Subcutaneous abdominal adipose tissue (tissue), 5 donors: ENCODE results near the gene PYGO2.

Experiments used
- H3K27ac ChIP-seq: one replicate; pipeline ENCODE4 v1.7.0; 2013; ENCODE audit warnings: low read depth, mild to moderate bottlenecking, inconsistent platforms, low read length, moderate library complexity
- H3K27me3 ChIP-seq, 5 donors: one replicate each; pipeline ENCODE4 v1.7.0; 2013; ENCODE audit warnings: low read length in 5 of 5, inconsistent platforms in 1 of 5; ENCODE audit not compliant: control insufficient read depth in 5 of 5, insufficient read depth in 4 of 5
- H3K36me3 ChIP-seq, 5 donors: one replicate each; pipeline ENCODE4 v1.7.0; 2013; ENCODE audit warnings: low read length in 5 of 5; ENCODE audit not compliant: control insufficient read depth in 5 of 5, insufficient read depth in 5 of 5
- H3K4me1 ChIP-seq, 5 donors: one replicate each; pipeline ENCODE4 v1.7.0; 2013; ENCODE audit warnings: low read length in 5 of 5, mild to moderate bottlenecking in 3 of 5, moderate library complexity in 1 of 5; ENCODE audit not compliant: control insufficient read depth in 5 of 5, insufficient read depth in 5 of 5
- H3K4me3 ChIP-seq, 5 donors: one replicate each; pipeline ENCODE4 v1.7.0; 2013; ENCODE audit warnings: low read length in 5 of 5, low read depth in 1 of 5
- H3K9ac ChIP-seq, 5 donors: one replicate each; pipeline ENCODE4 v1.7.0; 2013; ENCODE audit warnings: low read length in 5 of 5, mild to moderate bottlenecking in 4 of 5, moderate library complexity in 3 of 5
- H3K9me3 ChIP-seq, 5 donors: one replicate each; pipeline ENCODE4 v1.7.0; 2013; ENCODE audit warnings: low read length in 5 of 5; ENCODE audit not compliant: control insufficient read depth in 5 of 5
- donor health status: healthy.
- donor health status: healthy.
- donor health status: healthy.
- donor health status: healthy.
- donor health status: healthy.

Gene PYGO2

DNA sequence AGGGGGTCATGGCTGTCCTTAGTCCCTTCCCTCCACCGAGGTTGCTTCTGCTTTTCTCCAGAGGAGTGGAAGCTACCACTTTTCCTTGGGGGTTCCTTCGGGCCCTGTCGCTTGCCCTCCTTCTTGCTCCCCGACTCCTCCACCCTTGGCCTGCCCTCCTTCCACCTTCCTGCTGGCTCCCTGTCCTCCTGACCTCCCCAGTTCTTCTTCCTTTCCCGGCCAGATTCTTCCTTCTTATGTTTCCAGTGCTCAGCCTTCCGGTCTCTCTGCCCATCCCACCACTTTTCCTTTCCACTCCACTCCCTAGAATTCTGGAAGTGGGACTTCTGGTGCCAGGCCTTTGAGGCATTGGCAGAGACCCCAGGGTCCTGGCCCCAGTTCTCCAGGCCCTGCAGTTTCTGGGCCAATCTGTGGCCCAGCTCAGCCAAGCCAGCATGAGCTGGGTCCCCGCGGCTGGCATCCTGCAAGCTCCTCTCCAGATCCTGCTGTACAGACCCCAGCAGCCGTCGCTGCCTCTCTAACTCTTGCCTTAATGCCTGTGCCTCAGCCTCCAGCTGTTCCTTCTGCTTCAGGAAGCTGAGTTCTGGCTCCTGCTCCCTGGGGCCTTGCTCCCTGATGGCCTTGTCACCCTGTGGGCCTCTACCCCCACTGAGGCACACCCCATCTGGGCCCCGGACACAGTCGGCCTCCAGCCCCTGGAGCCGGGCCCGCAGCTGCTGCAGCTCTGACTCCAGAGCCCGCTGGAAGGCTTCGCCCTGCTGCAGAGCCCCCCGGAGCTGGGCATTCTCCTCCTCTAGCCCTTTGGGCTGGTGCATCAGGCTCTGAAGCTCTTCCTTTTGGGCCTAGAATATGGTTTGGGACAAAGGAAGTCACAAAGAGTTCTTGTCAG lies 15.4 kb downstream of the PYGO2 start:
- no peak overlapping the region for H3K9ac ChIP-seq

DNA sequence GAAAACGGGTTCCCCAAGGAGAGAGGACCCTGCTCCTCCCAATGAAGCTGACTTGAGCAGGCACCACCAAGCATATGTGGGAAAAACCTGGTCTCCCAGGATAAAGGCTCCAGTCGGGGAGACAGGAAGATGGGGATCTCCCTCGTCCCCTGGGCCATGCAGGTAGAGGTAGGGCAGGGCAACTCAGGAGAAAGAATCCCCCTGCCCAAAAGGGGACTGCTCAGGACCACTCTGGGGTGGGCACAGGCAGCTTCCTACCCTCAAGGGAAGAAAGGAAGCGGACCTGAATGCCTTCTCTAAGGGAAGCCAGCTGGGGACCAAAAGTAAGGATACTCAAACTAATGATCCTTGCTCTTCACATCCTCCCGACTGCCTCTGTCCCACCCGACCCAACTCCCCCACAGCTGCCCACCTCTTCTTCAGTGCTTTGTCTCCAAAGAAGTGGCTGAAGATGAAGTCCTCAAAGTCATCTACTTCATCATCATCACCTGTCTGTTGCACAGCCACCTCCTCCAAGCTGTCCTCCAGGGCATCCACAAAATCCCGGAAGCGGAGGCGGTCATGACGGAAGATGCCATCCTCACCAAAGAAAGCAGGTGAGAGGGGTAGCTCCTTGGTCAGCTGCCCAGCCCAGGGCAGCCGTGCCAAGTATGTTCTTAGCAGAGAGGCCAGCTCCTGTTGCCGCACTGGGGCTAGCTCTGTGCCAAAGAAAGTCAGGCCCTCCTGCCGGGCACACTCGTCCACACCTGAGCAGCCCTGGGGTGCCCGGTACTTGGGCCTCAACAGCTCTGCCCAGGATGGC lies 16.2 kb downstream of the PYGO2 start:
- Histone ChIP-seq H3K9ac (peak overlapping the region in 1 of 5 donors; percentile 20), H3K4me1 (peaks cover 21 to 61% (median 61%) of the 10 kb centered on the region in 5 donors), H3K4me3 (peak overlapping the region in 2 of 5 donors; percentile 17 to 23), H3K36me3 (peaks cover 0 to 38% (median 22%) of the 10 kb centered on the region in 5 donors), H3K27me3 (no peaks in the 10 kb centered on the region), H3K27ac (peak overlapping the region; percentile 74), H3K9me3 (no peaks in the 10 kb centered on the region)

More for the DNA sequence above, 15.4 kb downstream of the PYGO2 start:
- peaks cover 0 to 47% (median 31%) of the 10 kb centered on the region in 5 donors for H3K36me3 ChIP-seq
- no peaks in the 10 kb centered on the region for H3K27me3 ChIP-seq
- no peak overlapping the region for H3K4me3 ChIP-seq
- peaks cover 21 to 53% (median 52%) of the 10 kb centered on the region in 5 donors for H3K4me1 ChIP-seq
- H3K27ac ChIP-seq: no peak overlapping the region
- no peaks in the 10 kb centered on the region for H3K9me3 ChIP-seq

DNA sequence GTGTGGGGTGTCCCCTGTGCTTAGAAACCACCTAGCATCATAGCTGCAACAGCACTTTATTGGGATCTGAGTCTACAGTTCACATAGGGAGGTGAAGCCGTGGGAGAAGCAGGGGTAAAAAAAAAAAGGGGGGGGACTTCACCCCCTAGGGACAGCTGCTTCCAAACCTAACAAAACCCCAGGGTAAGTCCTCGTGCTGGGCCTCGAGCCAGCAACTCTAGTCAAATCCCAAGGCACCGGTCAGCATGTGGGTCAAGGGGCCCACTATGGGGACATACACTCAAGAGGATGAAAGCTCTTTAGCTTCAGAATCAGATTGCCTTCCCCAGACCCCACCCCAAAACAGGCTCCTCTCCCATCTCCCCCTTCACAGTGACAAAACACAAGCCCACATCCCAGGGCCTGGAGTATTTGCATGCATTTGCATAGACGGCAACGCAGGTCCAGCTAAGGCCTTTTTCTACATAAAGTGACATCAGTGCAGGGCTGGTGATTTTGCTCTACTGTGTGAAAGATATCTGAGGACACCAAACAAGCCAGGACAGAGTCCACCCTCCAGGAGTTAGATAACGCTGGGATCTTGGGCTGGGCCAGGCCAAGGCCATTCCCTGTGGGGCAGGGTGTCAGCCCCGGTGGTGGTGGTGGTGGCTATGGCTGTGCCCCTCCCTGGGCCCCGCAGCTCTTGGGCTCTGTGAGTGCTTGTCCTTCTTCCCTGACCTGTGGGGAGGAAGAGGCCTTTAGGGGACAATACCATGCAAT lies 17.0 kb downstream of the PYGO2 start:
- Histone ChIP-seq H3K9ac (peak overlapping the region; percentile 16 to 72 (median 52)), H3K27me3 (no peaks in the 10 kb centered on the region), H3K27ac (peak overlapping the region; percentile 74), H3K4me3 (peak overlapping the region in 1 of 5 donors; percentile 23), H3K36me3 (peaks cover 0 to 36% (median 21%) of the 10 kb centered on the region in 5 donors), H3K4me1 (peaks cover 21 to 67% (median 66%) of the 10 kb centered on the region in 5 donors), H3K9me3 (no peaks in the 10 kb centered on the region)

GRCh38 chr1:154943649-154944400 lies 17.8 kb downstream of the PYGO2 start:
- Histone ChIP-seq H3K36me3 (peaks cover 0 to 36% (median 21%) of the 10 kb centered on the region in 5 donors), H3K9ac (peak overlapping the region; percentile 16 to 72 (median 52)), H3K9me3 (no peaks in the 10 kb centered on the region), H3K4me1 (peaks cover 21 to 67% (median 66%) of the 10 kb centered on the region in 5 donors), H3K4me3 (no peak overlapping the region), H3K27me3 (no peaks in the 10 kb centered on the region), H3K27ac (peak overlapping the region; percentile 74)

DNA sequence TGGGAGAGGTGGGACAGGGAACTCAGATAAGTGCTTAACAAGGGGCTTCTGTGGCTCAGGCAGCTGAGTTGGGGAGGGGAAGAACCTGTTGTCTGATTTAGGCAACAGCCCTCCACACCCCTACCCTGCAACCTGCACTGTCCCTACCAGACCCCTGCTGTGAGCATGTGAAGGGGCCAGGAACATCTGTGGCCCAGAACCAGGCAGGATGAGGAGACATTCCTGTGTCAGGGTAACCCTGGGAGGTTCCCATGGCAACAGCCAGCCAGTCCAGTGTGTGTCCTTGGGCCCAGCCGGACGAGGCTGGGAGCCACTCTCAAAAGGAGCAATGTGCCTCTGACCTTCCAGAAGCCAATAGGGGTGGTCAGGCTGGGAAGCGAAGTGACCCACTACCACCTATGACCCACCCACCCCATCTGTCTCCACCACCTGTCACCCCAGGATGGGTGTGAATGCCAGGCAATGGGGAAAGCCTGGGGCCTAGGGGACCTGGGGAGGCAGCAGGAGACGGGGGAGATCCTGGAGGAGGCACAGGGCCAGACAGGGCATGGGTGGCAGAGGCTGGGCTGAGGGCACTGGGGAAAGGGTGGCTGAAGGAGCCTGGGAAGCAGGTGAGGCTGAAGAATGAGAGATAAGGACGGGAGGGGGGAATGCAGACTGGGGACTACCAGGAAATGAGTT lies 20.1 kb downstream of the PYGO2 start:
- Histone ChIP-seq H3K9ac (peak overlapping the region; percentile 45 to 63 (median 52)), H3K27ac (peak overlapping the region; percentile 74), H3K9me3 (no peaks in the 10 kb centered on the region), H3K4me3 (no peak overlapping the region), H3K27me3 (no peaks in the 10 kb centered on the region), H3K36me3 (peaks cover 0 to 15% (median 6%) of the 10 kb centered on the region in 5 donors), H3K4me1 (peaks cover 21 to 77% (median 73%) of the 10 kb centered on the region in 5 donors)

- Histone ChIP-seq H3K27me3 (no peaks in the 10 kb centered on the region), H3K36me3 (peaks cover 0 to 7% (median 2%) of the 10 kb centered on the region in 5 donors), H3K4me3 (no peak overlapping the region), H3K9ac (peak overlapping the region in 1 of 5 donors; percentile 3), H3K4me1 (peaks cover 21 to 78% (median 73%) of the 10 kb centered on the region in 5 donors), H3K9me3 (no peaks in the 10 kb centered on the region), H3K27ac (peak overlapping the region; percentile 74)
These were observed 20.9 kb downstream of the PYGO2 start for GRCh38 chr1:154940651-154941194.

- H3K27me3 ChIP-seq: no peaks in the 10 kb centered on the region
- no peak overlapping the region for H3K4me3 ChIP-seq
- H3K9ac ChIP-seq: no peak overlapping the region
- peak overlapping the region; percentile 74 for H3K27ac ChIP-seq
- H3K36me3 ChIP-seq: peaks cover 0 to 4% (median 2%) of the 10 kb centered on the region in 5 donors
- no peaks in the 10 kb centered on the region for H3K9me3 ChIP-seq
- peaks cover 21 to 77% (median 70%) of the 10 kb centered on the region in 5 donors for H3K4me1 ChIP-seq
These were observed 21.4 kb downstream of the PYGO2 start for GRCh38 chr1:154940213-154940560.

GRCh38 chr1:154938604-154939399 lies 22.8 kb downstream of the PYGO2 start:
- Histone ChIP-seq H3K27ac (peak overlapping the region; percentile 100), H3K4me3 (no peak overlapping the region), H3K9me3 (no peaks in the 10 kb centered on the region), H3K36me3 (no peaks in the 10 kb centered on the region), H3K9ac (no peak overlapping the region), H3K27me3 (no peaks in the 10 kb centered on the region), H3K4me1 (peaks cover 13 to 66% (median 59%) of the 10 kb centered on the region in 5 donors)
